Stomach smooth muscle (tissue), 2 donors: ENCODE measurements around the gene UBE2E2.

Source experiments
- H3K27ac ChIP-seq: one replicate; pipeline ENCODE4 v1.7.0; 2013; ENCODE audit warnings: mild to moderate bottlenecking, low read length, inconsistent platforms
- H3K27me3 ChIP-seq, 2 donors: one replicate each; pipeline ENCODE4 v1.7.0; 2013; ENCODE audit warnings: low read length in 2 of 2; ENCODE audit not compliant: insufficient read depth in 2 of 2, control insufficient read depth in 1 of 2
- H3K36me3 ChIP-seq, 2 donors: one replicate each; pipeline ENCODE4 v1.7.0; 2013; ENCODE audit warnings: low read length in 2 of 2; ENCODE audit not compliant: control insufficient read depth in 2 of 2, insufficient read depth in 2 of 2
- H3K4me1 ChIP-seq: one replicate; pipeline ENCODE4 v1.7.0; 2013; ENCODE audit warnings: low read length; ENCODE audit not compliant: control insufficient read depth, insufficient read depth
- H3K4me3 ChIP-seq, 2 donors: one replicate each; pipeline ENCODE4 v1.7.0; 2013; ENCODE audit warnings: low read length in 2 of 2
- H3K9ac ChIP-seq, 2 donors: one replicate each; pipeline ENCODE4 v1.7.0; 2013; ENCODE audit warnings: low read length in 2 of 2, mild to moderate bottlenecking in 1 of 2
- H3K9me3 ChIP-seq, 2 donors: one replicate each; pipeline ENCODE4 v1.7.0; 2013; ENCODE audit warnings: low read length in 2 of 2; ENCODE audit not compliant: control insufficient read depth in 2 of 2
- donor health status: healthy.
- donor health status: Pancreatic carcinoma.

Gene UBE2E2

DNA sequence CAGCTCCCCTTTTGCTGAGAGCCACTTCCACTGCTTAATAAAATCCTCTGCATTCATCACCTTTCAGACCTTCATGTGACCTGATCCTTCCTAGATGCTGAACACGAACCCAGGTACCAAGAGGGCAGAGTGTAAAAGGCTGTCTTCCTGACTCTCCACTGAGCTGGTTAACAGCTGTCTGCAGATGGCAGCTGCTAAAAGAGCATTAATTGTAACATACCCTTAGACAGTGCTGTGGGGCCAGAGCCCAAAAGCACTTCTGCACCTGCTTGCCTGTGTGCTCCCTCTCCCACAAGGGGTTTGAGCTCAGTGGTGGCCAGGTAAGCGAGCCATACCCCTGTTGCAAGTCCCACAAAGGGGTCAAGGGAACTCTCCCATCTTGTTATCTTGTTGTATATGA is 187.3 kb downstream of the UBE2E2 start:
- H3K27me3 ChIP-seq, result no peaks in the 10 kb centered on the region

GRCh38 chr3:23390989-23391553 is 187.9 kb downstream of the UBE2E2 start:
- no peak overlapping the region for H3K4me3 ChIP-seq
- H3K9ac ChIP-seq, result no peak overlapping the region
- H3K9me3 ChIP-seq, result no peaks in the 10 kb centered on the region
- no peaks in the 10 kb centered on the region for H3K36me3 ChIP-seq
- no peaks in the 10 kb centered on the region for H3K27me3 ChIP-seq
- no peak overlapping the region for H3K27ac ChIP-seq
- H3K4me1 ChIP-seq, result no peaks in the 10 kb centered on the region

More for the DNA sequence above, 187.3 kb downstream of the UBE2E2 start:
- no peaks in the 10 kb centered on the region for H3K9me3 ChIP-seq
- no peak overlapping the region for H3K4me3 ChIP-seq
- H3K9ac ChIP-seq, result no peak overlapping the region
- H3K4me1 ChIP-seq, result no peaks in the 10 kb centered on the region
- H3K27ac ChIP-seq, result no peak overlapping the region
- no peaks in the 10 kb centered on the region for H3K36me3 ChIP-seq

DNA sequence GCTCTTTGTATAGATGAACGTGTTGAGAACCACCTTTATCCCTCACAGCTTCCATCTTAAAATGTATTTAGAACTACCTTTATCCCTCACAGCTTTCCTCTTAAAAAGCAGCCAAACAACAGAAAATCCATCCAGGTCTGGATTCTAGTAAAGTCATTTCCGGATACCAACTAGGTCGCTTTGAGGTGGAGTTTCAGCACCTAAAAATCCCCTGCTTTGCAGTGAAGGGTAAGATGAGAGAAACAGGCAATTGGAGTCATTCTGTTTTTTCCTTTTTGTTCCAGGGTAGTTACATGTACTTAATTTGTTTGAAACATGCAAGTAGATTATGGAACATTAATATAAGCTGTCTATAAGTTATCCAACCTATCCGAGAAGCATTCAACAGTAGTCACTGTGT is 192.0 kb downstream of the UBE2E2 start:
- Histone ChIP-seq H3K9ac (no peak overlapping the region), H3K4me1 (no peaks in the 10 kb centered on the region), H3K36me3 (no peaks in the 10 kb centered on the region), H3K4me3 (no peak overlapping the region), H3K27me3 (no peaks in the 10 kb centered on the region), H3K9me3 (no peaks in the 10 kb centered on the region), H3K27ac (no peak overlapping the region)

- Histone ChIP-seq H3K27me3 (no peaks in the 10 kb centered on the region), H3K36me3 (no peaks in the 10 kb centered on the region), H3K4me1 (no peaks in the 10 kb centered on the region), H3K9ac (no peak overlapping the region), H3K9me3 (no peaks in the 10 kb centered on the region), H3K4me3 (no peak overlapping the region), H3K27ac (no peak overlapping the region)
Measured at GRCh38 chr3:23396746-23397145, 193.6 kb downstream of the UBE2E2 start.

GRCh38 chr3:23399221-23399620 is 196.1 kb downstream of the UBE2E2 start:
- no peaks in the 10 kb centered on the region for H3K36me3 ChIP-seq
- H3K9ac ChIP-seq, result no peak overlapping the region
- H3K27me3 ChIP-seq, result no peaks in the 10 kb centered on the region
- H3K9me3 ChIP-seq, result no peaks in the 10 kb centered on the region
- H3K27ac ChIP-seq, result no peak overlapping the region
- no peaks in the 10 kb centered on the region for H3K4me1 ChIP-seq
- no peak overlapping the region for H3K4me3 ChIP-seq

- Histone ChIP-seq H3K27me3 (no peaks in the 10 kb centered on the region), H3K9me3 (no peaks in the 10 kb centered on the region), H3K4me1 (no peaks in the 10 kb centered on the region), H3K9ac (no peak overlapping the region), H3K36me3 (no peaks in the 10 kb centered on the region), H3K27ac (no peak overlapping the region), H3K4me3 (no peak overlapping the region)
Measured at GRCh38 chr3:23402728-23403492, 199.8 kb downstream of the UBE2E2 start.

GRCh38 chr3:23404246-23404645 is 201.1 kb downstream of the UBE2E2 start:
- H3K4me3 ChIP-seq, result no peak overlapping the region
- H3K9ac ChIP-seq, result no peak overlapping the region
- H3K9me3 ChIP-seq, result no peaks in the 10 kb centered on the region
- H3K27ac ChIP-seq, result no peak overlapping the region
- H3K4me1 ChIP-seq, result no peaks in the 10 kb centered on the region
- no peaks in the 10 kb centered on the region for H3K36me3 ChIP-seq
- H3K27me3 ChIP-seq, result no peaks in the 10 kb centered on the region

DNA sequence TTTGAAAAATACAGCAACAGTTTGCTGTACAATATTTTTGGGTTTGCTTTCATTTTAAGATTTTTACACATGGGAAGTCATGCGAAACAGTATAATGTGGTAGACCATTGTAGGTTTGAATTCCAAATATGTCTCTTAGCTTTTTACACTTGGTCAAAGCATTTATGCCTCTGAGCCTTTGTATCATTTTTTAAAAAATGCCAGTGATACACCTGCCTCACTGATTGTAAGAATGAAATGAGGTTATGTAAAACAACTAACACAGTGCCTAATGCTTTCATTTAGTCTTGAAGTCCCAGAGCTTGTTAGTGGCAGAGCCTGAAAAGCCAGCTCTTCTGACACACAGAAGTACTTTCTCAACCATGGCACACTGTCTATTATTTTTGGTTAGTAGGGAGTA is 202.0 kb downstream of the UBE2E2 start:
- Histone ChIP-seq H3K27me3 (no peaks in the 10 kb centered on the region), H3K4me1 (no peaks in the 10 kb centered on the region), H3K36me3 (no peaks in the 10 kb centered on the region), H3K9me3 (no peaks in the 10 kb centered on the region), H3K9ac (no peak overlapping the region), H3K27ac (no peak overlapping the region), H3K4me3 (no peak overlapping the region)

DNA sequence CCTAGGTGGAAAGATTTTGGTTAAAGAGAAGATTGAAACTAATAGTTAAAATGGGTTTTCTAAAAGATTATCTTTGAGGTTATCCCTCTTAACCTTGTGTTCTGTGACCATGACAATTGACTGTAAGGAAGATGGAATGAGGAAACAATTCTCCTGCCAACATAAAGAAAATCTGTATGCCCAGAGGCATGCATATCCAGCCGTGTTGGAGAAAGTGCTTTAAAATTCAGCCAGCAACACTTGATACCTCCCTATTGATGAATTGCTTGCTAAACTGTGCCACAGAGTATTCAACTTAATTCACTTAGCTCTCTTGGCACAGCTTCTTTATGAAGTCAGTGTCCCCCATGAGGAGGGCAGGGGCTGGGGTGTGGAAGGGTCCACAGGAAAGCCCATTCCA is 203.5 kb downstream of the UBE2E2 start:
- no peak overlapping the region for H3K4me3 ChIP-seq
- H3K9me3 ChIP-seq, result no peaks in the 10 kb centered on the region
- H3K36me3 ChIP-seq, result no peaks in the 10 kb centered on the region
- no peak overlapping the region for H3K27ac ChIP-seq
- no peaks in the 10 kb centered on the region for H3K4me1 ChIP-seq
- no peak overlapping the region for H3K9ac ChIP-seq
- no peaks in the 10 kb centered on the region for H3K27me3 ChIP-seq

DNA sequence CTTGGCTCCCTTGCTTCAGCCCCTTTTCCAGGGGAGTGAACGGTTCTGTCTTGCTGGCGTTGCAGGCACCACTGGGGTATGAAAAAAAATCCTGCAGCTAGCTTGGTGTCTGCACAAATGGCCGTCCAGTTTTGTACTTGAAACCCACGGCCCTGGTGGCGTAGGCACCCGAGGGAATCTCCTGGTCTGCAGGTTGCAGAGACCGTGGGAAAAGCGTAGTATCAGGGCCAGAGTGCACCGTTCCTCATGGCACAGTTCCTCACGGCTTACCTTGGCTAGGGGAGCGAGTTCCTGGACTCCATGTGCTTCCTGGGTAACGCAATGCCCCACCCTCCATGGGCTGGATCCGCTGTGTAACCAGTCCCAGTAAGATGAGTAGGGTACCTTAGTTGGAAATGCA is 214.9 kb downstream of the UBE2E2 start:
- Histone ChIP-seq H3K27me3 (no peaks in the 10 kb centered on the region), H3K27ac (no peak overlapping the region), H3K4me3 (no peak overlapping the region), H3K9me3 (no peaks in the 10 kb centered on the region), H3K4me1 (no peaks in the 10 kb centered on the region), H3K9ac (no peak overlapping the region), H3K36me3 (no peaks in the 10 kb centered on the region)

DNA sequence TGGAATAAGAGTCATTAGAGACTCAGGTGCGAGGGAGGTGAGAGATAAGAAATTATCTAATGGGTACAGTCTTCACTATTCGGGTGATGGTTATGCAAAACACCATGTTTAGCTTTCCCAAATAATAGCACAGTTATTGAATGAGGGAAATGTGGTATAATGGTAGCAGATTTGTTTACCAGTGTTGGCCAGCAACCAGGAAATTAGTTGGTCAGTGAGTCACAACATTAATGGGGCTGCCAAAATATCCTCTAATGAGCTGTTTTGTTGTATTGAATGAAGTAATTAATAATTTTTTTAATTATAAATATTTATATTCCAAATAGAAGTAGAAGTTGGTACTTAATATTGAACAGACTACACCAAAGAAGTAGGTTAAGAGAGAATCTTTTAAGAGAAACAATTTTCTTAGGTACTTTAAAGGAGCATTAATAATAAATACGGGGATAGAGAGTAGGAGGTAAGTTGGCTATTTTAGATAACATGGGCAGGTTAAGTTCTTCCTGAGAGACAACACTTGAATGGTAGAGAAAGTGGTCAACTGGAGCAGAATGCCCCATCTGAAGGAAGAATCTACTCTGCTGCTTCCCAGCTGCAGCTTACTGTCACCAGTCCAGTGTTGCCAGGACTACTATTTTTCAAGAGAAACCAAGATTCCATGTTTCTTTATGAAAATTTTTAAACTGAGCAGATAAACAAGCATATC is 218.8 kb downstream of the UBE2E2 start:
- H3K36me3 ChIP-seq, result no peaks in the 10 kb centered on the region
- no peaks in the 10 kb centered on the region for H3K4me1 ChIP-seq
- H3K4me3 ChIP-seq, result no peak overlapping the region
- no peak overlapping the region for H3K9ac ChIP-seq
- H3K9me3 ChIP-seq, result no peaks in the 10 kb centered on the region
- H3K27me3 ChIP-seq, result no peaks in the 10 kb centered on the region
- H3K27ac ChIP-seq, result no peak overlapping the region
